NCI-H748 treated with DMSO at 0.1 percent for 48 hours (cell line): ENCODE data around the gene SLC39A6.
A peak's percentile ranks its signal among the peaks of the same experiment; 100 is the strongest.
"Not testable (repeated sequence)": the region's sequence is repeated elsewhere in the genome, so short reads cannot be mapped to it uniquely, and the experiment has no call there.

Source experiments
- DNase-seq: peaks from one replicate; lab custom pipeline; 2025; lab: John Stamatoyannopoulos, UW

SLC39A6 gene

DNA sequence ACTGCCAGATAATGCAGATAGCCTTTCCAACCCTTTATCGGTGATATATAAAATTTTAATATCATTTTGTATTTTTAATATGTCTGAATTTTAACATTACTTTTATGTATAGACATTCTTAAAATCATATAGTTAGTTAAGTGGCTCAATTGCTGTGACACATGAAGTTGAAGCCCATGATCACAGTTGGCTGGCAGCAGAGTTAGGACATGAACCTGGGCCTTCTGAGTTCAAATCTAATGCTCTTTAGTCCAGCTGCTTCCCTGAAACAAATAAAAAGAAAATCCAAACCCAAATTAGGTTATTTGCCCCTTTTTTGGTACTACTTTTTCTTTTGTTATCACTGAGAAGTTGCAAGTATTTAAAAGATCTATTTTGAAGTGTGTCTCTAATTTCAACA is 6.1 kb upstream of the SLC39A6 start:
- no peak for DNase-seq

DNA sequence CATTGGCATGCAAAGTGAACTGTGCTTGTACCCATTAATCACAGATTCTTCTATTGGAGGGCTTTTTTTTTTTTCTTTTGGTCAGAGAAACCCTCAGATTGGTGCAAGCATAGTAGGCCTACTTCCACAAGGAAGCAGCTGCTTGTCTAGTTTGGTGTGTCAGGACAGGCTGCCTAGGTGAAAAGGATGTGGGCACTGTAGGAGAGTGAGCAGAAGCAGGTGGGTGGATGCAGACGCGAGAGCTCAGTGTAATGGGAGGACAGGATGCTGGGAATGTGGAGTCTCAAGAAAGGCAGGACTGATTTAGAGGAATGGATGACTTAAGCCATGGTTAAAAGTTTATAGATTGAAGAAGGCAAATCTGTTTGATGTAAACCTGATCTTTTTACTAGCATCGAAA is 3.6 kb upstream of the SLC39A6 start:
- no peak for DNase-seq

DNA sequence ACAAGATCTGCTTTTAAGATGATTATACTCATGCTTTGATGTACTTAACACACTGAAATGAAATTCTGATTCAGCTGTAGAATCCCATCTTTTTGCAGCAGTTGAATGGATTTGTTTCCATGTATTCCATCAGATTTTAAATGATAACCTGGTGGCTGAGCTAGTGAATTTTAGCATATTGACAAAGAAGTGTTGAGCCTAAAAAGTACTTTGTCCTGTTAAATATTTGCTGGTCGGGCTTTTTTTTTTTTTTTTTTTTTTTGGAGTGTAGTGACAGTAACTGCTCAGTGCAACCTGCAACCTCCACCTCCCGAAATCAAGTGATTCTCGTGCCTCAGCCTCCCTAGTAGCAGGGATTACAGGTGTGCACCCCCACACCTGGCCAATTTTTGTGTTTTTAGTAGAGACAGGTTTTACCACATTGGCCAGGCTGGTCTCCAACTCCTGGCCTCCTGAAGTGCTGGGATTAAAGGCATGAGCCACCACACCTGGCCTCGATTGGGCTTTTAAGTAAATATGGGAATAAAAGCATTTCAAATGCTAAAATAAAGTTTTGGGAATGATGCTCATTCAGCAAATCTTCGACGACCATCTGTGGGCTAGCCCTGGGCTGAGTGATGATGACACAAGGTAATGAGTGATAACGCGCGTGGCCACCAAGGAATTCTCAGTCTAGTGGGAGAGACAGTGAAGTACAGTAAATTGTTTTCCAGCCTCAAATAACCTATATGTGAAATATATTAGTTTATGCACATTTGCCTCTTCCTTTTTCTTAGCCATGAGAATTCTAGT is 2.7 kb upstream of the SLC39A6 start:
- no peak for DNase-seq

DNA sequence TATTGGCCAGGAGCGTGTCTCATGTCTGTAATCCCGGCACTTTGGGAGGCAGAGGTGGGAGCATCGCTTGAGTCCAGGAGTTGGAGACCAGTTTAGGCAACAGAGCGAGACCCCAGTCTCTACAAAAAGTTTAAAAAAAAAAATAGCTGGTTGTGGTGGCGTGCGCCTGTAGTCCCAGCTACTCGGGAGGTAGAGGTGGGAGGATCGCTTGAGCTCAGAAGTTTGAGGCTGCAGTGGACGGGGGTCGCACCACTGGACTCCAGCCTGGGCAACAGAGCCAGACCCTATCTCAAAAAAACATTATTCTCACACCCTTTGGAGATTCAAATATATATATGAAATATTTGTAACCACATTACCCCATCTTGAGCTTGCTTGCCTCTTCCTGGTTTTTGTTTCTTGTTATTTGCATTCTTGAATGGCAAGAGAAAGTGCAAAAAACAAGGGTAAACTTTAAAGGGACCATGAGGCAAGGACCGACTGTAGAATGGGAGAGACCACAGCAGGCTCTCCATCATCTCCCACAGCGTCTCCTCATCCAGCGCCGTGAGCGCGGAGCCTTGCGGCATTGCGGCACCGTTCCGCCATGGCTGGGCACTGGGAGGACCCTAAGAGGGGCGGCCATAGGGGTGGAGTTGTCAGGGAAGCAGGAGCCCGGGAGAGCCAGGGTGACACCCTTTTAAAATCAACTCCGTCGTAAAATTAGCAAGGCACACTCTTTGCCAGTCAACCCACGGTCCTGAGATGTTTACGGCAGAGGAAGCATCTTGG is 1.9 kb upstream of the SLC39A6 start:
- DNase-seq = no peak

DNA sequence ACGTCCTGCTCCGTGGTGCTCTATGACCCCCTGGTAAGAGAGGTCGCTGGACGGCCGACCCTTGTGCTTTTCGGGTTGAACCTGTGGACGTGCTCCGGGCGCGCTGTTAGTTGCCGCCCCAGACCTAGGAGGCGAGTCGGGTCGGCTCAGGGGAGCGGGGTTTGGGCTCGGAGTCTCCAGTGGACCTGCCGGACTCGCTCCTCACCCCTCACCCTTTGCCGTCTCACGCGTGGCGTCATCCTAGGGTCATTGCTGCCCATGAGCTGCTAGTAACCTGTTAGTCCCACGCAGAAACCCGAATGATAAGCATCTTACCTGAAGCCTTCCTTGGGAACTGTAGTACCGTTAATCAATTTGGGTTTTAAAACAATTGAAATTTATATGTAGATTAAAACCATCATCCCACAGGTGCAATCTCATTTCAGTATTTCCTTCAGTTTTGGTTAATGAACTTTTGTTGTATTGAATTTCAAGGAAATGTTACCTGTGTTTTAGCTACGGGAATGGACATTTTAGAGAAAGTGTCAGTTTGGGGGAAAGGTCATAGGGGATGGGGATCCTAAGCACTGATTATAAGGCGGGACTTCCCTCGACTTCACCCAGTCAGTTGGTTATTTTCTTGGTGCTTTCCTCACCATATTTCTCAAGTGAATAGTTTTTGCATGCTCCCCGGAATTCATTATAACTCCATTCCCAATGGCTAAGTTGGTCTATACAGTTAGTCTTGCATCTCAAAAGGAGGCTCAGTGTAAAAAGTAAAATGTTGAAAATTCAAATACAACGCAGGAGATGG is 1.1 kb upstream of the SLC39A6 start:
- no peak for DNase-seq

DNA sequence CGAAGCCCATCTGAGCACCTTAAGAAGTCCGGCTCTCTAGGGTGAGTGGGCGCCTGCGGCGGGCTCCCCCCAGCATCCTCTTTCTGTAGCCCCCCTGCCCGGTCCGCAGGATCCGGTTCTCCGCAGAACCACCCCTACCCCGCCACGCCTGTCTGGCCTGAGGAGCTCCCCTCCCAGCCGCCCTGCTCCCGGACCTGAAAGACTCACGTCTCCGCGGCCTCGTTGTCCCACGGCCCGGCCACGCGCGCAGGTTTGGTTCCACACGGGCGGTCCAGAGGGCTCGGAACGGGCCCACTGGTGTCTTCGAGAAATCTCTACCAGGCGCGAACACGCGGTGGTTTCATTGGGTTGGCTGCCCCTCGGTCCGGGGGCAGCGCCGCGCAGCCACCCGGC is 237 bp downstream of the SLC39A6 start:
- DNase-seq = no peak

DNA sequence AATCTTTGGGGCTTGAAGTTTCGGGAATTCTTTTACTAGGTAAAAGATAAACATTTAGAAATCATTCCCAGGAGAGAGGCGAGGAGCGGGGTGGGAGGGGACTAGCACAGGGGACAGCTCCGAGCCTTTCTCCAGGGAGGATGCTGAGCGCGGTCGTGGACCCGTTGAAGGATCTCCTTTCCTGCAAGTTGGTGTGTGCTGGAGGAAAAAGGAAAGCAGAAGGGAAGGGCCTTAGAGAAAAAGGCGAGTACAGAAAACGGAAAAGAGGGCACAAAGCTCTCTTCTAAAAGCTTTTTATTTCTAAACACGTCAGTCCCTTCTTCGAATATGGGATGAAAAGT is 640 bp downstream of the SLC39A6 start:
- peak; percentile 15 for DNase-seq

DNA sequence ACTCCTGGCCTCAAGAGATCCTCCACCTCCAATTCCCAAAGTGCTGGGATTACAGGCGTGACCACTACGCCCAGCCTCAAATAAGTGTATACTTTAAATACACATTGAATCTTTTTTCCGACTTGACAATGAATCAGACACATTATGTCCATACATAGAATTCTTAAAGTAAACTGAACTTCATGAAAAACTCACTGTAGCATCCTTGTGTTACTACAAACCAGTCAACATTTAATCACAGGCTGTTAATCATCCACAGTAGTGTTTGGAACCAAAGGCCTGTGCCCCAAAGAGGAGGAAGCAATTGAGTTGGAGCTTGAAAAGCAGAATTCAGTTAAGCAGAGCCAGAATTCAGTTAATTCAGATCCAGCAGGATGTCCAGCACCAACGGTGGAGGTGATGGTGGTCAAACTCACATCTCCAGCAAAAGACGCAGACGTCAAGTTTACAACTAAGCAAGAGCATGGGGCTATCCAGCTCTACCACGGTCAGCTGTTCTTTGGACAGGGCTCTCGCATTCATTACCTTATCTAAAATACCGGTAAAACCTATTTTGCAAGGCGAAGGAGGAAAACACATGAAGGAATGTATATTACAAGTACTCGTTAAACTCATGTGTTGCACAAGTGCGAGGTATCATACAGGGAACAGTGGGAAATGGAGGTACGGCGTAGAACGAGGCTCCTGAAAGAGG is 1.2 kb downstream of the SLC39A6 start:
- no peak for DNase-seq

DNA sequence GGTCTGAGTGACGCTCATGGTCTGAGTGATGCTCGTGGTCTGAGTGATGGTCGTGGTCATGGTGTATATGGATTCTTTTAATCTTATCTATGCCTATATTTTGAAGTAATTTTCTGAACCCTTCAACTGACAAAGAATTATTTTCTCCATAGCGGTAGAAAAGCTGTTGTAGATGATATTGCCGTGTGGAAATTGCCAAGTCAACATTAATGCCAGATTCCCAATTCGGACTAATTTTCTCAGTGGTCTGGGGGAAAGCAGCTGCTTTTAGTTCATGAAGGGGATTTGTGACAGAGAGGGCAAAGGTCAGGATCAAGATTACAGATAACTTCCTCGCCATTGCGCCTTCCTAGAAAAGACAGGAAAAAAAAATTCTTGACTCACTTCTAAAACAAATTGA is 2.5 kb downstream of the SLC39A6 start:
- no peak for DNase-seq

DNA sequence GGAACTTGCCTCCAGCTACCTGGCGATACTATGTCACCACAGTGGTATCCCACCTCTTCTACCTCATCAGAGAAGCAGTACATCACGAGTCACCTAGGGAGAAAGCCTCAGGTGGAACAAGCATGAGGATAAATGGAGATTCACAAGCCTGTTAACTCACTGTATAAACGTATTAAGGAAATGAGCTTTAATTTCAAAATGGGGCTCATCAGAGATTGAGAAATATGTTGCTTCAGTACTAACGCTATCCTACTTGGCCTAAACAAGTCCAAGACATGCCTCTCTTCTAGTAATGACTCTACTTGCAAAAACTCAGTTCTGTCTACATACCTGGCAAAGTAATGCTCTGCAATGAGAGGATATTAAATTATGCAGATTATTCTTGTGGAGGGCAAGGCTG is 4.3 kb downstream of the SLC39A6 start:
- no peak for DNase-seq

DNA sequence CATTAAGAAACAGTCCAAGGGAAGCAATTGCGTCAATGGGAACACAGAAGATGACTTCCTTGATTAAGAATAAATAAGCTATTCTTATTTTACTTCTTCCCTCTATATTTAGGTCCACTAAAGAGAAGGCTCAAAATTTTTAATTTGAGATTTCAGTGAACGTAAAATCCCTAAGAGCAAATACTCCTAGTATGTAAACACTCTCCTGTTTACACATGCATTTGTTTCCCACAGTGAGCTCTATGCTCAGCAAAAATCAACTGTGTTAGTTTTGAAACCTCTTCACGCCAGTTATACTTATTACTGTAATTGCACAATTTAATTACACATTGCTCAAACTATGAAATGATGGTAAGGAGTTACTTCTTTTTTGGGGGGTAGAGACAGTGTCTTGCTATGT is 8.8 kb downstream of the SLC39A6 start:
- DNase-seq = no peak

DNA sequence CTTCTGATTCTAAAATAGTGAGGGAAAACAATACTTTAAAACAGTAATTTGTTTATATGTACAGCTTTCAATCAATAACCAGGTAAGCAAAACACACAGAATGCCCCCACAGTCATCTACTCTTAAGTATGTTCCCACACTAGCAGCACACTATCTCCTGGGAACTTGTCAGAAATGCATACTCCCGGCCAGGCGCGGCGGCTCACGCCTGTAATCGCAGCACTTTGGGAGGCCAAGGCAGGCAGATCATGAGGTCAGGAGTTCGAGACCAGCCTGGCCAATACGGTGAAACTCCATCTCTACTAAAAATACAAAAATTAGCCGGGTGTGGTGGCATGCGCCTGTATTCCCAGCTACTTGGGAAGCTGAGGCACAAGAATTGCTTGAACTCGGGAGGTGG is 12.4 kb downstream of the SLC39A6 start:
- not testable (repeated sequence) for DNase-seq

DNA sequence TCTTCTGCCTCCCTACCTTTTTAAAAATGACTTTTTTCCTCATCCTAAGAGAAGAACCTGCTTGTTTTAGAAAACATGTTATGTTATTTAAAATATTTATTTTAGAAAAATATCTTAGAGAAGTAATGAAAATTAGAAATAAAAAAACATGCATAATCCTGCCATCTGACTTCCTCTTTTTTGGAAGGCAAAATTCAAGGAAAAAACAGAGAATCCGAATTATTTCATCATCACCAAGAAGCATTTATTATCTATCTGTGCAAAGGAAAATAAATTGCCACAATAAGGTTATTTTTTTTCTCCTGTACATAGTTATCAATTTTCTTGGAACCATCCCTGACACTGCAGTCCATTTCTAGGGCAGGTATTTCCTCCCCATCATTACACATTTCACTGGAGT is 14.4 kb downstream of the SLC39A6 start:
- no peak for DNase-seq

DNA sequence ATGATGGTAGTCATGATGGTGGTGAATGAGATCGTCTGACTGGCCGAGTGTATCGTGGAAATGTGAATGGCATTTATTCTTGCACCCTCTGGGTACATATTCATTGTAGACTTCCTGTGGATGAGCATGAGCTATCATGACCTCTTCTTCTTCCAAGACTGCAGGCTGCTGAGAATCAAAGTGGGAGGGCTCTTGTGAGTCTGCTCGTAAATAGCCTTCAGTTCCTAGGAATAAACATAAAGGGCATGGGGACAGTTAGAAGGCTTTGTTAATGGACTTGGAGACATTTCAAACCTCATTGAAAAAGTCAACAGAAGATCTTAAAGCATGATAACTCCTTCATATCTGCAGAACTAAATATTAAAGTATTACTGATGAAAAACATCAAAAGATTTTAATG is 14.9 kb downstream of the SLC39A6 start:
- no peak for DNase-seq

DNA sequence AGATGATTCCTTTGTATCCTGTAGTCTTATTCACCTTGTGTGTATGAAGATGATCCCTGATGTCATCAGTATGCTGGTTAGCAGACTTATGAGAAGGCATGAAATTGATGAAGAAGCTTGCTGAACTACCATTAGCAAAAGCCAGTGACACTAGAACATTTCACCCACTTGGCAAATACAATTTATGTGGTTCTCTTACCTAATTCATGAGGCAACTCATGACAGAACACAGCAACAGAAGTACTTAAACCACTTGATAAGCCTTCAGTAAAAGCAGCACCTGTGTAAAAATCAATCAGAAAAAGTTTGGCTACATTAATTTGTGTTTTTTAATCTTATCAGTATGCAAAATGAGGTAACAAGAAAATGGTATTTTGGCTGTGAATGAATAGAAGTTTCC is 16.8 kb downstream of the SLC39A6 start:
- DNase-seq = no peak

DNA sequence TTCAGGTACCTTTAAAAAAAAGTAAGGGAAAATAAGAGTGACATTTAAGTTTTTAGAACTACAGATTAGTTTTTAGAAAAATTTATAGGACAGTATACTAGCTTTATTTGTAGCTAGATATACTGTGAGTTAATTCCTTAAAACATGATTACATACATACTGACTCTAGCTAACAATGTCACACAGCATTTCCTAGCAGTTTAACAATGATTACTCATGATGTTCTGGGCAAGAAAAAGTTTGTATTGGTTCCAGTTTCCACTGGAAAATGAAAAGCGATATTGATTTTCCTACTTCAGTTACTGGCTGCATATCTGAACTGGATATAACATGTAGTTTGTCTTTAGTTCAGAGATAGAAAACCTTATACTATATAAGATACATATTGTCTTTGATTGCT is 19.4 kb downstream of the SLC39A6 start:
- no peak for DNase-seq

DNA sequence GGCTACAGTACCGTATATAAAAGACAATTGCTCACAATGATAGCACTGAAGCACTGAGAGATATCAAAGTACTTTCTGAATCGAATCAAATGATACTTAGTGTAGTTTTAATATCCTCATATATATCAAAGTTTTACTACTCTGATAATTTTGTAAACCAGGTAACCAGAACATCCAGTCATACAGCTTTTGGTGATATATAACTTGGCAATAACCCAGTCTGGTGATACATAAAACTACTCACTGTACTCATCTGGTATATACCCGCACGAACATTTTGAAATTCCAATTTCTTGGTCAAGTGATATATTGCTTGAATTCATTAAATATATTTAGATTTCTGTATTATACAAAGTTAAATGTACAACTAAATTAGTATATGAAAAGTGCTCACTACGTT is 20.5 kb downstream of the SLC39A6 start:
- no peak for DNase-seq

DNA sequence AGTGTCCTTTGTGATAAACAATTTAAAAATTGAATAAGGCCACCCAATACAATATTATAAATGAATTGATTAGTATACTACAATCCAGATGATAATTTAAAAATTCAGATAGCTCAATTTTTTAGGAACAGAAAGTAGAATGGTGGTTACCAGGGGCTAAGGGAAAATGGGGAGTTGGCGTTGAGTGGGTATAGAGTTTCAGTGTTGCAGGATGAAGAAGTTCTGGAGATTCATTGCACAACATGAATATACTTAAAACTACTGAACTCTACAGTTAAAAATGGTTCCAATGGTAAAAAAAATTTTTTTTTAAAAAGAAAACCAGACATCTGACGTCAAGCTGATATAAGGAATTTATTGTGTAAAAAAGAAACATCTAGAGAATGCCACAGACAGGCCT is 20.9 kb downstream of the SLC39A6 start:
- no peak for DNase-seq

DNA sequence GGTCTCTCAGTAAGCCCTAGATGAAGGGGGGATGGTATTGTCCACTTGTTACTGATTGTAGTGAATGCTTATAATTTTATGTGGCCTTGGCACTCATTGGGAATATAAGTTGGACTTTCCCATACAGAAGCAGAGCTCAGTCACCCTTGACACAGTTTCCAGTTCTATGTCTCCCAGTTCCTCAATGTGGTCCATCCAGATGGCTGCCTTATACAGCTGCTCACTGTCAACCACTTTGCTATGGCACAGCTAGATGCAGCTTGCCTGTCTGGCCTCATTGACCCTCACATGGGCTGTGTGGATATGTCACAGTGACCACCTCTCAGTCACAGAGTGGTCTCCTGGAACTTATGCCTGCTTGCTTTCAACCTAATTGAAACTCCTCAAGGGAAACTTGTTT is 21.7 kb downstream of the SLC39A6 start:
- no peak for DNase-seq

DNA sequence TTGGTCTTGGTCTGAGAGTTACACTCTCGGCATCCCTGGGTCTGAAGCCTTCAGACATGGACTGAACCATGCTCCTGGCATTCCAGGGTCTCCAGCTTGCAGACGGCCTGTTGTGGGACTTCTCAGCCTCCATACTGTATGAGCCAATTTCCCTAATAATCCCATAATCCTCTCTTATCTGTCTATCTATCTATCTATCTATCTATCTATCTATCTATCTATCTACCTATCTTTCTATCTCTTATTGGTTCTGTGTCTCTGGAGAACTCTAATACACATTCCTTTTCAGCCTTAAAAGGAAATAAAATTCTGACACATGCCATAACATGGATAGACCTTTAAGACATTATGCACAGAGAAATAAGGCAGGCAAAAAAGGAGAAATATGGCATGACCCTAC is 24.4 kb downstream of the SLC39A6 start:
- no peak for DNase-seq

DNA sequence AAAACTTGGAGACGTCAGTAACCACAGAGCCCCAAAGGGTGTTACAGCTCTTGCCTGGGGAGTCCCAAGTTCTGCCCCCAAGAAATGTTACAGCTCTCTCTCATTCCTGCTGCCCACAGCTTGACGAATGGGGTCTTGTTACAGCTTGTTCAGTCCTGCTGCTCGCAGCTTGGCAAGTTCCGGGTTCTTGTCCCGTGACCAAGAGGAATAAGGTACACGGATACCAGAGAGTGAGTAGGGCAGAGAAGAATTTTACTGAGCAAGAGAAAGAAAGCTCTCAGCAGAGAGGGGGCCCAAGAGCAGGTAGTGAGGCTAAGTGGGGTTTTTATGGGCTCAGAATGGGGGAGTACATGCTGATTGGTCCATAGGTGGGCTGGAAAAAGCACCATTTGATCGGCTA is 27.2 kb downstream of the SLC39A6 start:
- no peak for DNase-seq

DNA sequence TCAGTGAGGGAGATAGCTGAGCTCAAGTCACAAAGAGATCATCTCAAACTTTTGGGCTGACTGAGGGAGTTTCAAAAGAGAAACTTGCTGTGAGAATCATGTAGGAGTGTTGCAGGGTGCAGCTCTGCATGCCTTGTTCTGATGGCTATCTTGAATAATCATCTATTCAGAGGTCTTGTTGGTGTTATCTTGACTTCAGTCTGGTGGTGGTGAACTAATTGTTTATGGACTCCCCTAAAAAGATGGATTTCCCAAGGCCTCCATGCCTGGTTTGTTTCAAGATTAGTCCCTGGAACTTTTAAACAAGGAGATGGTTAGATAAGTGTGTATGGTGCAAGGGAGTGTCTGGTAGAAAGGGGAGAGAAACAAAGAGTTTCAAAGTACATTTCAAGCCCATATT is 29.8 kb downstream of the SLC39A6 start:
- no peak for DNase-seq
